ENCODE results near the gene P2RY10. TPM values are rescaled to one million over a fixed set of nuclear protein-coding genes. Genes with fewer than 3 reads are reported as not detected.

P2RY10 gene, protein sequence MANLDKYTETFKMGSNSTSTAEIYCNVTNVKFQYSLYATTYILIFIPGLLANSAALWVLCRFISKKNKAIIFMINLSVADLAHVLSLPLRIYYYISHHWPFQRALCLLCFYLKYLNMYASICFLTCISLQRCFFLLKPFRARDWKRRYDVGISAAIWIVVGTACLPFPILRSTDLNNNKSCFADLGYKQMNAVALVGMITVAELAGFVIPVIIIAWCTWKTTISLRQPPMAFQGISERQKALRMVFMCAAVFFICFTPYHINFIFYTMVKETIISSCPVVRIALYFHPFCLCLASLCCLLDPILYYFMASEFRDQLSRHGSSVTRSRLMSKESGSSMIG
- not detected for total RNA-seq
- long read RNA-seq: 0 reads

DNA sequence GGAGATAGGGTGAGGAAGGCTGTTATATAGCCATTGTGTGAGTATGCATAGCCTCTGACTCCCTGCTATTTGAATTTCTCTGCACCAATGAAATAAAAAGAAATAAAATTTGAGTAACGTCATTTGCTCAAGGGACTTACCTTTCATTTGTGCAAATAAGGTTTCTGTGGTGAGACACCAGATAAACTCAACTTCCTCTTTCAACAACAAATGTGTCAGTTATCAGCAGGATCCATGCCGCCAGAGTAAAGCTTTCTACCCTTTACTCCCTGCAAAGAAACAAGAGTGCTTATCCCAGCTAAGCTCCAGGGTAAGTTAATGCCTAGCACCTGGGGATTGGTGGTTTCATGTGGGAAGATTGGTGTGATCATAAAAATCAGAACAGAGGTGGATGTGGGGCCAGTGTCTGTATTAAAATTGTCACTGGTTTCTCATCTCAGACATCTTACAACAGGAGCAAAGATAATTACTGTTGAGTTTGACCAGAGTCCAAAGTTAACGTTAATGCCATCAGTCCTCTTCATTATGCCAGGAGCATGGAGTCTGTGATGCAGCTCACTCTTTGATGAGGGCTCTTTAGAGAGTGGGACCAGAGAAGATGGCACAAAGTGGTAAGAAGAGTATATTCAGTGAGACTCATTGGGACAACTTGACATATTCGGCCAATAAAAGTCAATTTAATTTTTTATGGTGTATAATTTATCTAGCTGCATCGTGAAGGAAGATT is at the start of gene P2RY10:
Gene P2RY10 (plus strand): TSS at position 206 of the 727 bp plus-strand sequence. CDS start 15,130 bp downstream, outside the sequence.
- ATAC-seq (ENCODE audit: poor library complexity) (no peak), DNase-seq (no peak)
- intact Hi-C loops (cut with DNase I): no loop called here

- intact Hi-C loops (cut with DNase I): no loop called here
- ATAC-seq (ENCODE audit: poor library complexity) (no peak), DNase-seq (no peak)
Observed at GRCh38 chrX:78922754-78923153, 22.4 kb upstream of the P2RY10 start.

DNA sequence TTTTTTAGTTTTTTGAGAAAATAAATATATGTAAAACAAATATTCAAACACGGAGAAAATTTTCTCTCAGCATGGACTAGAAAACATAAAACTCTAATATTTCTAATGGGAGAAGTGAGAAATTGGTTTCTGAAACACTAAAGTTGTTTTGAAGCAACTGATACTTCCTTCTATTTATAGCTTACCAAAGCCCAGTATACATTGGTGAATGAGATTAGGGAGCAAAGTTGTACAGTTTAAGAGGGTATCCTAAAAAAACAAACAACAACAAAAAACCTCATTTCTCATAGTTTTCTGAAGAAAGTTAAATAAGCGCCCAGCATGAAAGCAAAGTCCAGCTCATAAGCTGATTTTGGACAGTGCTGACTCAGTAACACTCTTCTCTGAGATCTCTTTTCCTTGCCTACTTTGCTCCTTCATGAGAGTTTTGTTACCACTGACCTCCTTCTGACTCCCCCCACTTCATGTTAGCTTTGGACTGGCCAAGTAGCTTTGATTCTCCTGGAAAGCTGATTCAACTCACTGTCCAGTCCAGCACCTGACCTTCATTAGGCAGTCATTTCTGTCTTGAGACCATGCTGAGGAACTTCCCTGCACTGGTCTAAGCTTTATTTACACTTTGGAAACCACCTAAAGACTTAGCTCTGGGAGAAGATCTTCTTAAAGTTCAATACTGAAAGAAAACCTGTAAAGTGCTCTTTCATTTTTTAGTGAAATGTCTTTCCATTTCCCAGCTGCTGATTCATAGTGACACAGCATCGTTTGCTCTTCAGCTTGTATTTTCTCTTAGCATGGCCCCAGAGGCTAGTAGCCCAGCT is 21.8 kb upstream of the P2RY10 start:
- ATAC-seq (ENCODE audit: poor library complexity) (no peak), DNase-seq (no peak)
- intact Hi-C loops (cut with DNase I): no loop called here

DNA sequence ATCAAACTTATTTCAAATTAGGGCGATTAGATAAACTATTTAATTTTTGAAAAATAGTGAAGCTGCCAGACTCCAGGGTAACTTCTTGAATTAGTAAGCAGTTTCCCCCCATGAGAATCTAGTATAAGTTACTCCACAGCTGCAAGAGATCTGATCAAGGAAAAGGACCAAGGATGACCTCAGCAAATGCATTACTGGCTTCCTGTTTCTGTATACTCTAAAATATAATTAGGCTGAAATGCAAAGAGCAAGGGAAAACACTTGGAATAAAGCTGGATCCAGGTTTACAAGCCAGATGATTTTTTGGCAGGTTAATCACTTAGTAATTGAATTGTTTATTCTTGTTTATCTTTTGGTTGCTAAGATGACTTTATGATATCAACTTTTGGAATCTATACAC is 13.4 kb upstream of the P2RY10 start:
- intact Hi-C loops (cut with DNase I): no loop called here
- ATAC-seq (ENCODE audit: poor library complexity) (no peak), DNase-seq (no peak)

DNA sequence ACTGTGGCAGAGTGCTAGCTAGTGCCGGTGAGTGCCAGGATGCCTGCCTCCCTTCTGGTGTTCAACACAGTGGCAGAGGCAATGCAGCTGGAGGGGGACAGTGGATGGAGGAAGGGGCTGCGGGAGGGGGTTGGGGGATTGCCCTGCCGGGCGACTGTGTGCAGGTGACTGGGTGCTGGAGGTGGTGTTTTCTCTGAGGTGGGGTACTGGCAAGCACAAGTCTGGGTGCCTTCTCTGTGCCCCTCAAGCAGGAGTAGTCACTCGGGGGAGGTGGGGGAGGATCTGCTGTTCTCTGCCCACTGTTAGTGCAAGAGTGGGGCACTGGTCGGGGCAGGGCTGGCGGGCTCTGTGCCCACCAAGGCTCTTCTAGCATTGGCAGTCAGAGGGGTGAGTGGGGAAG is 10.3 kb upstream of the P2RY10 start:
- intact Hi-C loops (cut with DNase I): no loop called here
- DNase-seq (no peak), ATAC-seq (ENCODE audit: poor library complexity) (no peak)

- ATAC-seq (ENCODE audit: poor library complexity) (no peak), DNase-seq (no peak)
- intact Hi-C loops (cut with DNase I): no loop called here
Observed at GRCh38 chrX:78944351-78944750, 840 bp upstream of the P2RY10 start.

DNA sequence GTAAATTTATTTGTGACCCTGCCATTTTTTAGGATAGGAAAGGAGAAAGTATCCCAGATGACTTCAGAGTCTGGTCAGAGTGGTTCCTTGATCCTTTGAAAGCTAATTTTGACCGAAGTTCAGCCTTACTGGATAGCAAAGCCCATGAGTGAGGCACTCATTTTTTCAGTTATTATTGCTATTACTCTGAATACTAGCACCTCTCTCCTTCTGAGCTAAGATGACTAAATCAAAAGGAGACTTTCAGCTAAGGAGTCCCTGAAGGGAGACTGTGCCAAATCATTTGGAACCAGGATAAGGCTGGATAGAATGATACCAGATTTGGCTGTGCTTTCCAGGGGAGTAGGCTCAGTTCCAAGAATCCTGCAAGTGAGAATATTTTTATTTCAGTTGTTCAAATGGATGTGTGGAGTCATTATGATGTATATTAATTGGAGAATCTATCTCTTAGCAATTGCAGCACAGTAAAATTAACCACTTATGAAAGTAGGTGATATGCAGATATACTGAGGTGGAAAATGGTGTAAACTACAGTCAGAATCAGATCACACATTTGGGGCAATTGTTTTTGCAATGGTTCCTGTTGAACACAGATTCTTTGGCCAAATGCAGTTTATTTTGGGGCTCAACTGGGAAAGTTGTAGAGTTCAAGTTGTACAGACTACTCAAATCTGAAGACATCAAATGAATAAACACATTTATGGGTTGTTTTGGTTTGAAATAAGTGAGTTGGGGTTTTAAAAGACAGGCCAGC is 1.2 kb downstream of the P2RY10 start:
- DNase-seq (no peak), ATAC-seq (ENCODE audit: poor library complexity) (no peak)
- intact Hi-C loops (cut with DNase I): no loop called here

DNA sequence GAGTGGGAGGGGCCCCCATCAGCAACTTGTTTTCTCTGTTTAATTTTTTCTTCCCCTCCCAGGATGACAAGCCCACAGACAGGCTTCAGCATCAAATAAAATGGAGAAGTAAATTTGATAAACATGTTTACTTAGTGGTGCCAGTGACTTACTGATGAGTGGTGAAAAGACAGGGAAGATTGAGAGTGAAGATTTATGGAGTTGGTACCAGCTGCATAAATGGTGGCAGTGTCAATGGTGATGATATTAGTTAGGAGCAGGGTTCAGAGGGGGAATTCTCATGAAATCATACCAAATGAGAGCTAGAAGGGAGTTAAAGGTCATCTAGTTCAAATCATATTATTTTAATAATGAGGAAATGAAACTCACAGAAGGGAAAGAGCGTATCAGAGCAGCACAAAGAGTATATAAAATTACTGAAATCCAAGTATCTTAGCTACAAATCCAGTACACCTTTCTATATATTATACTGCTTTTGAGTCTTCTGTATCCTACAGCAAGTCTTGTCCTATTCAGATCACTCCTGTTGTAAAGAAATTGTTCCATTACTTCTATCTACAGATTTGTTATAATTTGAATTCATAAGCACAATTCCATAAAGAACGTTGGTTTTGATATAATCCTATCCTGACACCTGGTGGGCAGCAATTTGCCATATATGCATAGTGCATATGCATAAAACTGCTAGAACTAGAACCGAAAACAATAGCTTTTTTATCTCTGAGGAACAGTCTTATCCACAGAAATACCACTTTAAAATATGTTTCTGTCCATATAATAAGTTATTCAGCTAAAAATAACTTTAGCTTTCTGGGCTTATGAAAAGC is 5.0 kb downstream of the P2RY10 start:
- DNase-seq: no peak
- no peak for ATAC-seq (ENCODE audit: poor library complexity)
- intact Hi-C loops (cut with DNase I): no loop called here

DNA sequence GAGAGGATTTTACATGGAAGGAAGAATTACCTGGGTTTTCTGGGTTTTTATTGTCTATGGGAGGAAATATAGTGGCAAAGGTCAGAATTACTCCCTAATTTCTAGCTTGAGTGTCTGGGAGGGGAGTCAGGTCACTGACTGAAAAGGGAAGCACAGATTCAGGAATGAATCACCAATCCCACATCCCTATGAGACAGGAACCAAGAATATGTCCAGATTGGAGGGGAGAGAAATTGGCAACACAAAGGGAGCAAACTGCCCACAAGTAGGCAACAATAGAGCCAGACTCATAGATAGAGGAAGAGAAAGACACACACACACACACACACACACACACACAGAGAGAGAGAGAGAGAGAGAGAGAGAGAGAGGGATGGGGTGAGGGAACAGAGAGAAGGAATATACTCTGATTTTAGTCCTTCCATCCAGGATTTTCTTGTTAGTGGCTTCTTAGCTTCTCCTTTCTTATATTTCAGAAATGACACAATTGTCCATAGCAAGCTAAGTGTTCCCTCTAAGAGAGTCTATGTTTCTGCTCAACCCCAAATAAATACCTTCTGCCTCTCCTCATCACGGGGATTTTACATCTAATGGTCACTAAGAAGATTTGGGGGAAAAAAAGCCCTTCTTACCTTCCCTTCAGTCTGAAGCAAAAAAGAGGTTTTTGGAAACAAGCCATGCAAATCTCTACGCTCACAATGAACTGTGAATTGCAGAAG is 12.0 kb downstream of the P2RY10 start:
- DNase-seq (no peak), ATAC-seq (ENCODE audit: poor library complexity) (no peak)
- intact Hi-C loops (cut with DNase I): no loop called here

DNA sequence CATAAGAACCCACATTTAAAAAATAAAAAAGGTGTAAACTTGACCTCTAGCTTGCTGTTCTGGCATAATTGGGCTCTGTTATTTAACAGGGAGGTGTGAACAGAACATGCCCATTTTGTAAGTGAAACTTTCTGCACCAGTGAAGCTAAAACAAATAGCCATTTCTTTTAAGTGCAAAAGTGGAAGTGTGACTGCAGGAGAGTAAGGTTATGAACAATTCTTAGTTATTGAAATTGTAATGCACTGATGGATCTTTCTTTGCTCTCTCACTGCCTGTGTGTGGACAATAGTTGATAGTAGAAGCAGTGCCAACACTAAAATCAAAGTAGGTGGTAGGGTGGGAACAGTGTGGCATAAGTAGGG is 12.6 kb downstream of the P2RY10 start:
- intact Hi-C loops (cut with DNase I): no loop called here
- DNase-seq (no peak), ATAC-seq (ENCODE audit: poor library complexity) (no peak)

DNA sequence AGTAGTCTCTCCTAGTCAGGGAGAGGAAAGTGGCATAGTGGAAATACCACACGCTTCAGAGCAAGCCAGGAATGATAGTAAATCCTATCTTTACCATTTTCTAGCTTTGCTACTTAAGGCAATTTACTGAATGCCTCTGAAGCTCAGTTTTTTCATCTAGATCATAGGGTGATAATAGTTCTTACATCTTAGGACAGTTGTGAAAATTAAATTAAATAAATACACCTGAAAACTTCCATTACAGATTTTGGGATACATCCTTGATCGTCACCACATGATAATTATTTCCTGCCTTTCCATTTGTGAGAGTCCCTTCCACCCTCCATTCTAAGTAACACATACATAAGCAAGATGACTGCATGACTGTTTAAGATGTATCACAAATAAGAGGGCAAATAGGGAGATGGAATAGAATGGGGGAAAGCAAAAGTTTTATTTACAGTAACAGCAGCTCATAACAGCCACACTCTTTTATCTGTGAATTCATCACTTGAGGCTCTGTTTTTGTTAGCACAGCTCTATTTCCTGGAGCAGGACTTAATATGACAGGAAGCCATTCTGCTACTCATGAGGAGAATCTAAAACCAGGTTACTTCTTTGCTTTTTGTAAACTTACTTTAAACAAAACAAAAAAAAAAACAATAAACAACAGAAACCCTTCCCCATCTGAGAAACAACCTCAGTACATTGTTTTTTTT is 13.4 kb downstream of the P2RY10 start:
- DNase-seq (no peak), ATAC-seq (ENCODE audit: poor library complexity) (no peak)
- intact Hi-C loops (cut with DNase I): no loop called here

- intact Hi-C loops (cut with DNase I): no loop called here
- no peak for ATAC-seq (ENCODE audit: poor library complexity)
- DNase-seq: no peak
Observed at GRCh38 chrX:78960888-78961287, 15.7 kb downstream of the P2RY10 start.

- ATAC-seq (ENCODE audit: poor library complexity): no peak
- DNase-seq: no peak
Observed at GRCh38 chrX:78964598-78964997, 19.4 kb downstream of the P2RY10 start.

DNA sequence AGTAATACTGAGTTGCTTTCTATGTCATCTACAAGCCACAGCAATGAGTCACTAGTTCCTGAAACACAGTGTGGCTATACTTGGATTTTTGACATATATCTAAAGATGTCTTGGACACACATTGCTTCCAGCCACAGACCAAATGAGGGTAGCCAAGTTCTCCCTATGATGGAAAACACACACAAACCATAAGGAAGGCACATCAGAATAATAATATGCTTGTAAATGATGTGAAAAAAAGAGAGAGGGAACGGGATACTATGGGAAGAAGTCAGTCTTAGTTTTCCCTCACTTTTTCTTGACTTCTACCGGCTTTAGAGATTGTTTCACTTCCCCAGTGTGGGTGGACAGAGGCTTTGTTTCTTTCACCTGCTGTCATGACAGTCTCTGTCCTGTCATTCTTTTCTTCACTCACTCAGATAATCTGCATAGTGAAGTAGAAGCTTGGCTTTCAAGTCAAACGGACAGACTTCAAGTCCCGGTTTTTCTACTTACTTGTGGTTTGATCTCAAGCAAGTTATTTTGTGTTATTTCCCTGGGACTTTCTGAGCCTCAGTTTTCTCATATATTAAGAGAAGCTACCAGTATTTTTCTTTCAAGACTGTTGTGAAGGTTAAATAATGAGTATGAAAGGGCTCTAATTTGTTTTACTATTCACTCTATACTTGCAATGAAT is 34.7 kb downstream of the P2RY10 start:
- no peak for ATAC-seq (ENCODE audit: poor library complexity)
- intact Hi-C loops (cut with DNase I): no loop called here
- DNase-seq: no peak

More at GRCh38 chrX:78964598-78964997, 19.4 kb downstream of the P2RY10 start:
- intact Hi-C loops (cut with DNase I): no loop called here

GRCh38 chrX:78989349-78989748 is 44.2 kb downstream of the P2RY10 start:
- intact Hi-C loops (cut with DNase I): no loop called here
- no peak for ATAC-seq (ENCODE audit: poor library complexity)
- DNase-seq: no peak

DNA sequence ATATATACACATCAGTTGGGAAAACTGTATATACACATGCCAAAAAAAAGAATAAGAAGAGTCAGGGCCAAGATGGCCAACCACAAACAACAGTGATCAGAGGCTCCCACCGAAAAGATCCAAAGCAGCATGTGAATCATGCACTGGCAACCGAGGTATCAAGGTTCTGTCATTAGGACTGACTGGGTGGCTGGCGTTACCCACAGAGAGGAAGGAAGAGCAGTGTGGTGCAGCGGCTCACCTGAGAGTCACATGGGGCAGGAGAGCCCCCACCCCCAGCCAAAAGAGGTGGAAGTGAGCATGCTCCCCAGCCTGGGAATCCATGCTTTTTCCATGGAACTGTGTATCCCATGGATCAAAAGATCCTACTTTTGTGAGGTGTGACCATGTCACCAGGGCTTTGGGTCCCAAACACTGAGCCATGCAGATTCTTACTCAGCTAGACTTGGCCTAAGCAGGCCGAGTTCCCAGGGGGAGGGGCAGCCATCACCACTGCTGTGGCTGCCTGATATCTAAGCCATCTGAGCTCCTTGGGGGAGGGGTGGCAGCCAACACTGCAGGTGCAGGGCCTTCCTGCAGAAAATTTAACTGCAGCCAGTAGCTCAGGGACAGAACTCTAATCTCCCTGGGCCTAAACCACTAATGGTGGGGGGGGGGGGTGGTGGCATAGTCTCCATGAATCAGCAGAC is 52.8 kb downstream of the P2RY10 start:
- ATAC-seq (ENCODE audit: poor library complexity) (no peak), DNase-seq (no peak)
- intact Hi-C loops (cut with DNase I): no loop called here

Measured in Right ventricle myocardium superior (tissue), 1 donor.